Measurements from ENCODE around the gene DNM3. TPM values are rescaled to one million over a fixed set of nuclear protein-coding genes. Genes with fewer than 3 reads are reported as not detected.

Gene DNM3
- total RNA-seq, 2 donors from 2014 or later = 3.2 to 22.5 TPM

GRCh38 chr1:172108161-172108893 lies 267.0 kb downstream of the DNM3 start:
- Mint-ChIP-seq H3K4me3 (no peak overlapping the region), H3K27me3 (no peaks in the 10 kb centered on the region), H3K36me3 (ENCODE audit: low read depth) (peaks cover 3% of the 10 kb centered on the region), H3K27ac (no peak overlapping the region), H3K4me1 (no peaks in the 10 kb centered on the region)
- ATAC-seq (no peak), DNase-seq (no peak)
- H3K9me3 ChIP-seq (ENCODE audit: control insufficient read depth, low read length, poor library complexity, severe bottlenecking) = no peaks in the 10 kb centered on the region

GRCh38 chr1:172109359-172109758 lies 268.1 kb downstream of the DNM3 start:
- Mint-ChIP-seq H3K27ac (no peak overlapping the region), H3K27me3 (no peaks in the 10 kb centered on the region), H3K36me3 (ENCODE audit: low read depth) (peaks cover 3% of the 10 kb centered on the region), H3K4me3 (no peak overlapping the region), H3K4me1 (peaks cover 4% of the 10 kb centered on the region)
- DNase-seq (no peak), ATAC-seq (no peak)
- no peaks in the 10 kb centered on the region for H3K9me3 ChIP-seq (ENCODE audit: control insufficient read depth, low read length, poor library complexity, severe bottlenecking)

- Mint-ChIP-seq H3K27ac (no peak overlapping the region), H3K4me3 (no peak overlapping the region), H3K36me3 (ENCODE audit: low read depth) (peaks cover 3% of the 10 kb centered on the region), H3K4me1 (peaks cover 19% of the 10 kb centered on the region), H3K27me3 (no peaks in the 10 kb centered on the region)
- no peak for DNase-seq
- H3K9me3 ChIP-seq (ENCODE audit: control insufficient read depth, low read length, poor library complexity, severe bottlenecking) = no peaks in the 10 kb centered on the region
- no peak for ATAC-seq
These were observed 271.3 kb downstream of the DNM3 start for GRCh38 chr1:172112576-172112975.

DNA sequence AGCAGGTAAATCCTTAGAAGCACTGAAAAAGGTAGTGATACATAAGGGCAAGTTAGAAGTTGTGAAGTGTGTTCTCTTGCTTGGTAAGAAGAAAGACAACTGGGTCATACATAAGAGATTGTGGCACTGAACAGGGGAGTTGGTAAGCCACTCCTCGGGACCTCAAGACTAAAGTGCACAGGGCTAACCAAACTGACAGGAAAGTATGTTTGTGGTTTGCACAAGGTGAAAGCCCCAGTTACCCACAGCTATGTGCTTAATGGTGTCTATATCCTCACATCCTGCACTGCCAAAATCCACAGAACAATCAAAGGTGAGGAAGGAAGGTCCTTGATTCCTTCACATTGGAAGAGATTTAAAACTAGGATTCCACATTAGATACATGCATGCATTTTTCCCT lies 276.5 kb downstream of the DNM3 start:
- H3K9me3 ChIP-seq (ENCODE audit: control insufficient read depth, low read length, poor library complexity, severe bottlenecking) = no peaks in the 10 kb centered on the region
- H3K27me3 Mint-ChIP-seq = no peaks in the 10 kb centered on the region
- ATAC-seq (peak; percentile 99), DNase-seq (peak in 1 of 3 donors; percentile 8)
- H3K4me3 Mint-ChIP-seq = peak overlapping the region; percentile 74
- H3K4me1 Mint-ChIP-seq = peaks cover 43% of the 10 kb centered on the region
- peak overlapping the region; percentile 27 for H3K27ac Mint-ChIP-seq
- H3K36me3 Mint-ChIP-seq (ENCODE audit: low read depth) = no peaks in the 10 kb centered on the region

DNA sequence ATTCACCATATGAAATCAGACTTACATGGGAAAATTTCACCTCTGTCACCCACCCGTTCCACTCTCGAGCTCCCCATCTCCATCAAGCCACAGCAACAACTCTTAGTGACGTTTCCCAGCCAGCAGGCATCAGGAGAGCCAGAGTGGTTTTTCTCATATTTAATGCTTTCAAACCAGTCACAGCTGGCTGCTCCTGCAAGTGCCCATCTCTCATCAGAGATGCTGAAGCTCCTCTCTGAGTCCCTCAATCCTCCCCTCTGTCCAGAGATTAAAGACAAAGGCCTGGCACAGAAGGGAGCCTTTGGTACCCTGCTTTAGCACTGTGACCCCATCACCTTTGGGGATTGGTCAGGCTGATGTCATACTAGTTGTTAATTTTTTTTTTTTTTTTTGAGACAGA lies 277.3 kb downstream of the DNM3 start:
- H3K27ac Mint-ChIP-seq = peak overlapping the region; percentile 83
- no peaks in the 10 kb centered on the region for H3K27me3 Mint-ChIP-seq
- no peaks in the 10 kb centered on the region for H3K36me3 Mint-ChIP-seq (ENCODE audit: low read depth)
- H3K4me3 Mint-ChIP-seq = no peak overlapping the region
- no peaks in the 10 kb centered on the region for H3K9me3 ChIP-seq (ENCODE audit: control insufficient read depth, low read length, poor library complexity, severe bottlenecking)
- ATAC-seq (no peak), DNase-seq (no peak)
- H3K4me1 Mint-ChIP-seq = peaks cover 45% of the 10 kb centered on the region

DNA sequence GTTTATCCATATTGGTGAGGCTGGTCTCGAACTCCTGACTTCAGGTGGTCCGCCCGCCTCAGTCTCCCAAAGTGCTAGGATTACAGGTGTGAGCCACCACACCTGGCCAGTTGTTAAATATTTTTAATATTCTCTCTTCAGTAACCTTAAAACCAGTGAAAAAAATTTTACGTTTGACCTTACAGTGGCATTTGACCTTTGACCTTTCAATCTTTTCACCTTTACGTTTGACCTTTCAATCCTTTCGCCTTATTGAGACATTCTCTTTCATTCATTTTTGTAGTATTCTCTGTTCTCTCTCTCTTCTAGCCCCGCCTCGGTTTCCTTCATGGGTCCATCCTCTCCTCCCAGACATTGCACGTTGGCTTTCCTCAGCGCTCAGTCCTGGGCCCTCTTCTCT lies 277.9 kb downstream of the DNM3 start:
- Mint-ChIP-seq H3K27ac (peak overlapping the region; percentile 83), H3K4me1 (peaks cover 42% of the 10 kb centered on the region), H3K36me3 (ENCODE audit: low read depth) (no peaks in the 10 kb centered on the region), H3K4me3 (no peak overlapping the region), H3K27me3 (no peaks in the 10 kb centered on the region)
- ATAC-seq = no peak
- no peaks in the 10 kb centered on the region for H3K9me3 ChIP-seq (ENCODE audit: control insufficient read depth, low read length, poor library complexity, severe bottlenecking)
- no peak for DNase-seq

DNA sequence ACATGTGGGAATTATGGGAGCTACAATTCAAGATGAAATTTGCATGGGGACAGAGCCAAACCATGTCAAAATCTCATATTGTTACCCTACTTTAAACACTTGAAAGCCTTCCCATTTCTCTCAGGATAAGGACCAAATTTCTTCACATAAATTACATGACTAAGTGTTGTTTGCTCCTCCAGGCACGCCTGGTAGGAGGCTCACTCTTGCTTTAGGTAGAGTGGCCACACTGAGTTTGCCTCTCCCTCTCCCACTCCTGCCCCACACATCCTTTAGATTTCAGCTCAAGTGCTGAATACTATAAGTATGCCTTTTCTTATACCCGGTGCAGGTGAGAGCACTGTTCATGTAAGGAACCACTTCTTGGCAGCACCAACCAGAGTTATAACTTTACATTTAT lies 279.1 kb downstream of the DNM3 start:
- H3K27ac Mint-ChIP-seq = peak overlapping the region; percentile 30

GRCh38 chr1:172121081-172121717 lies 279.9 kb downstream of the DNM3 start:
- H3K4me3 Mint-ChIP-seq = no peak overlapping the region
- H3K27ac Mint-ChIP-seq = peak overlapping the region; percentile 30
- H3K36me3 Mint-ChIP-seq (ENCODE audit: low read depth) = no peaks in the 10 kb centered on the region
- DNase-seq (no peak), ATAC-seq (no peak)
- H3K4me1 Mint-ChIP-seq = peaks cover 33% of the 10 kb centered on the region
- H3K27me3 Mint-ChIP-seq = no peaks in the 10 kb centered on the region
- H3K9me3 ChIP-seq (ENCODE audit: control insufficient read depth, low read length, poor library complexity, severe bottlenecking) = no peaks in the 10 kb centered on the region

More for the DNA sequence above, 279.1 kb downstream of the DNM3 start:
- Mint-ChIP-seq H3K27me3 (no peaks in the 10 kb centered on the region), H3K36me3 (ENCODE audit: low read depth) (no peaks in the 10 kb centered on the region), H3K4me3 (peak overlapping the region; percentile 16), H3K4me1 (peaks cover 37% of the 10 kb centered on the region)
- no peaks in the 10 kb centered on the region for H3K9me3 ChIP-seq (ENCODE audit: control insufficient read depth, low read length, poor library complexity, severe bottlenecking)
- ATAC-seq (no peak), DNase-seq (no peak)

GRCh38 chr1:172122381-172122780 lies 281.1 kb downstream of the DNM3 start:
- H3K4me1 Mint-ChIP-seq = peaks cover 28% of the 10 kb centered on the region
- no peak overlapping the region for H3K4me3 Mint-ChIP-seq
- ATAC-seq = no peak
- H3K9me3 ChIP-seq (ENCODE audit: control insufficient read depth, low read length, poor library complexity, severe bottlenecking) = no peaks in the 10 kb centered on the region
- no peak overlapping the region for H3K27ac Mint-ChIP-seq
- H3K27me3 Mint-ChIP-seq = no peaks in the 10 kb centered on the region
- peaks cover 4% of the 10 kb centered on the region for H3K36me3 Mint-ChIP-seq (ENCODE audit: low read depth)
- DNase-seq = no peak

DNA sequence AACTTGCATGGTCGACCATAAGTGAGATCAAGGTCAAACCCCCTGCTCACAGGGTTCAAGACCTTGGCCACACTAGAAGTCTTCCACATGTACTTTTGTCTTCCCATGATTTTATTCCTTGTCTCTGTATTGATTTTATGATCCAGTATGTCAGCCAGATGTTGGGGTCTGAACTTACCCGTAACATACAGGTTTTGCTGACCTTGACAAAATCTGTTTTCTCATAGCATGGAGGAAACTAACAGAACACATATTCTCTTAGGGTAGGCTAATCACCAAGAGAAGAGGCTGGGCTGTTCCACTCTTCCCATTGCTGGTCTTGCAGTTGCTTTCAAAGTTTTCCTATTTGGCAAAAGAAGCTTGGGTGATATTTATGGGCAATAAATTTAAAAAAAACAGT lies 284.0 kb downstream of the DNM3 start:
- no peaks in the 10 kb centered on the region for H3K9me3 ChIP-seq (ENCODE audit: control insufficient read depth, low read length, poor library complexity, severe bottlenecking)
- no peak overlapping the region for H3K27ac Mint-ChIP-seq
- no peak overlapping the region for H3K4me3 Mint-ChIP-seq
- DNase-seq (no peak), ATAC-seq (no peak)
- no peaks in the 10 kb centered on the region for H3K27me3 Mint-ChIP-seq
- H3K36me3 Mint-ChIP-seq (ENCODE audit: low read depth) = peaks cover 4% of the 10 kb centered on the region
- peaks cover 9% of the 10 kb centered on the region for H3K4me1 Mint-ChIP-seq

- Mint-ChIP-seq H3K4me3 (no peak overlapping the region), H3K27me3 (no peaks in the 10 kb centered on the region), H3K36me3 (ENCODE audit: low read depth) (peaks cover 4% of the 10 kb centered on the region), H3K27ac (no peak overlapping the region), H3K4me1 (peaks cover 5% of the 10 kb centered on the region)
- DNase-seq (no peak), ATAC-seq (no peak)
- no peaks in the 10 kb centered on the region for H3K9me3 ChIP-seq (ENCODE audit: control insufficient read depth, low read length, poor library complexity, severe bottlenecking)
These were observed 284.6 kb downstream of the DNM3 start for GRCh38 chr1:172125812-172126430.

DNA sequence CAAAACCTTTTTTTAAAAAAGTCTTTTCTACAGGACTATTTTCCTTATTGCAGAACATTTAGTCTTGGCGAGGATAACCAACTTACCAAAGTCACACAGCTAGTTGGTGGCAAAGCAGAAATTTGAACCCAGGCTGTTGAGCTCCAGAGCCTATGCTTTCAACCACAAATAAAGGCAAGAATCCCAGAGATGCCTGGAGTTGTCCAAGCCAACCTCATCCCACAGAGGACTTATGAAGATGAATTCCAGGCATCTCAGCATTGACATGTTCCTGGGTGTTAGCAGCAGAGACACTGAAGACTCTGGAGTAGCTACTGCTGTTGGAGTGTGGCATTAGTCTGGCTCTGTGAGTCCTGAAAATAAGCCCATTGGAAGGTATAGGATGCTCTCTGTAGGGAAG lies 291.5 kb downstream of the DNM3 start:
- no peak for DNase-seq
- Mint-ChIP-seq H3K36me3 (ENCODE audit: low read depth) (no peaks in the 10 kb centered on the region), H3K4me1 (no peaks in the 10 kb centered on the region), H3K27ac (no peak overlapping the region), H3K27me3 (no peaks in the 10 kb centered on the region), H3K4me3 (no peak overlapping the region)
- H3K9me3 ChIP-seq (ENCODE audit: control insufficient read depth, low read length, poor library complexity, severe bottlenecking) = no peaks in the 10 kb centered on the region
- no peak for ATAC-seq

- Mint-ChIP-seq H3K4me3 (no peak overlapping the region), H3K4me1 (no peaks in the 10 kb centered on the region), H3K27me3 (no peaks in the 10 kb centered on the region), H3K27ac (no peak overlapping the region), H3K36me3 (ENCODE audit: low read depth) (no peaks in the 10 kb centered on the region)
- ATAC-seq (no peak), DNase-seq (no peak)
- H3K9me3 ChIP-seq (ENCODE audit: control insufficient read depth, low read length, poor library complexity, severe bottlenecking) = no peaks in the 10 kb centered on the region
These were observed 292.9 kb downstream of the DNM3 start for GRCh38 chr1:172134087-172134731.
